AG10803 (cell line): ENCODE results near the gene KPNA4.
A peak's percentile ranks its signal among the peaks of the same experiment; 100 is the strongest.

Source experiments
- DNase-seq: peaks from one replicate; pipeline ENCODE4 v3.0.0; 2010; ENCODE audit warnings: low read depth
- H3K4me3 ChIP-seq: 2 replicates; pipeline ENCODE4 v1.5.1; 2011; ENCODE audit warnings: mild to moderate bottlenecking, low read length, control low read depth
- TF ChIP-seq, protein P1 (sequence below): conservative IDR thresholded peaks from 2 replicates; pipeline ENCODE4 v1.5.1; 2011; ENCODE audit warnings: mild to moderate bottlenecking, low read length, control low read depth, inconsistent platforms

The KPNA4 gene

DNA sequence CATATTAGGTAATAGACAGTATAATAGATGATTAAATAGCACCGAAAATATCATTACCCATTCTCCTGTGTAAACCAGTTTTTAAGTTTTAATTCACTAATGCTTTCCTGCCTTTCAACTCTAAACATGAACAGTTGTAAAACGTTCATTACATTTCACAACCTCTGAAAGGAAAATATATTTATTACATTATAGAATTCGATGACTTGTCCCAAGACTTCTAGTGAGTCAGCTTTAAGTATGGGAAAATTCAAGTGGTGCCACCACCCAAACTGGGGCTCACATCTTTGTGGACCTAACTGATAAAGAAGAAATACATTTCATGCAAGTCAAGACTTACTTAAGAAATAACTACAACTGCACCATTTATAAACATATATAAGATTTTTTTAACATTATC is 117.8 kb downstream of the KPNA4 start:
- DNase-seq: peak; percentile 46
- no peak overlapping the region for H3K4me3 ChIP-seq
- TF ChIP-seq, protein P1, sequence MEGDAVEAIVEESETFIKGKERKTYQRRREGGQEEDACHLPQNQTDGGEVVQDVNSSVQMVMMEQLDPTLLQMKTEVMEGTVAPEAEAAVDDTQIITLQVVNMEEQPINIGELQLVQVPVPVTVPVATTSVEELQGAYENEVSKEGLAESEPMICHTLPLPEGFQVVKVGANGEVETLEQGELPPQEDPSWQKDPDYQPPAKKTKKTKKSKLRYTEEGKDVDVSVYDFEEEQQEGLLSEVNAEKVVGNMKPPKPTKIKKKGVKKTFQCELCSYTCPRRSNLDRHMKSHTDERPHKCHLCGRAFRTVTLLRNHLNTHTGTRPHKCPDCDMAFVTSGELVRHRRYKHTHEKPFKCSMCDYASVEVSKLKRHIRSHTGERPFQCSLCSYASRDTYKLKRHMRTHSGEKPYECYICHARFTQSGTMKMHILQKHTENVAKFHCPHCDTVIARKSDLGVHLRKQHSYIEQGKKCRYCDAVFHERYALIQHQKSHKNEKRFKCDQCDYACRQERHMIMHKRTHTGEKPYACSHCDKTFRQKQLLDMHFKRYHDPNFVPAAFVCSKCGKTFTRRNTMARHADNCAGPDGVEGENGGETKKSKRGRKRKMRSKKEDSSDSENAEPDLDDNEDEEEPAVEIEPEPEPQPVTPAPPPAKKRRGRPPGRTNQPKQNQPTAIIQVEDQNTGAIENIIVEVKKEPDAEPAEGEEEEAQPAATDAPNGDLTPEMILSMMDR: no peak

DNA sequence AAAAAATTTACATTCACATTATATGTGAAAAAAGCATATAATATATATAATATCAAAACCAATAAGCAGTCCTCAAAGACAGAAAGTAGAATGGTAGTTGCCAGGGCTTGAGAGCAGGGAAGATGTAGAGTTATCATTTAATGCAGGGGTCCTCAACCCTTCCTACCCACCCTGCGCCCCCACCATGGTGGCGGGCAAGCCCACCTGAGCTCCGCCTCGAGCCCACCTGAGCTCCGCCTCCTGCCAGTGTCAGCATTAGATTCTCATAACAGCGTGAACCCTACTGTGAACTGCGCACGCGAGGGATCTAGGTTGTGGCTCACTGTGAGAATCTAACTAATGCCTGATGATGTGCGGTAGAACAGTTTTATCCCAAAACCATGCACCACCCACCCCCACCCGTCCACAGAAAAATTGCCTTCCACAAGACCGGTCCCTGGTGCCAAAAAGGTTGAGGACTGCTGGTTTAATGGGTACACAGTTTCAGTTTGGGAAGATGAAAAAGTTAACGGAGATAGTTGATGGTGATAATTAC is 118.8 kb downstream of the KPNA4 start:
- DNase-seq: no peak
- H3K4me3 ChIP-seq: no peak overlapping the region
- TF ChIP-seq, protein P1: no peak

DNA sequence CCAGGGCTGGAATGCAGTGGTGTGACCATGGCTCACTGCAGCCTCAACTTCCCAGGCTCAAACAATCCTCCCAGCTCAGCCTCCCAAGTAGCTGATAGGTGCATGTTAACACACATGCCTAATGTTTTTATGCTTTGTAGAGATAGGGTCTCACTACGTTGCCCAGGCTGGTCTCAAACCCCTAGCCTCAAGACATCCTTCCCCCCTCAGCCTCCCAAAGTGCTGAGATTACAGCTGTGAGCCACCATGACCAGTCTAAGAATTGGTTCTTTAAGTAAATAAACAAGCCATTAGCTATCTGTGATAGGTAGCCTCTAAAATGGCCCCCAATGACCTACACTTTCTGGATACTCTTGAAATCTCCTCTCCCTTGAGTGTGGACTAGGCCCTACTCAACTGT is 119.5 kb downstream of the KPNA4 start:
- TF ChIP-seq, protein P1: no peak
- H3K4me3 ChIP-seq: no peak overlapping the region
- no peak for DNase-seq
